NCI-H526 (cell line): ENCODE measurements around the gene LCP2.
"Not testable (repeated sequence)": the region's sequence is repeated elsewhere in the genome, so short reads cannot be mapped to it uniquely, and the experiment has no call there.

Source experiments
- DNase-seq, 2 experiments: peaks; one replicate each; lab custom pipeline; 2025; lab: John Stamatoyannopoulos, UW

LCP2 gene

GRCh38 chr5:170248172-170248930 lies 49.2 kb downstream of the LCP2 start:
- DNase-seq = no peak

GRCh38 chr5:170247363-170247762 lies 50.2 kb downstream of the LCP2 start:
- DNase-seq = no peak

GRCh38 chr5:170246126-170246870 lies 51.3 kb downstream of the LCP2 start:
- no peak for DNase-seq

- not testable (repeated sequence) for DNase-seq
These were observed 52.1 kb downstream of the LCP2 start for GRCh38 chr5:170245436-170245835.

- no peak for DNase-seq
These were observed 59.0 kb downstream of the LCP2 start for GRCh38 chr5:170238456-170239196.

GRCh38 chr5:170235876-170236864 lies 61.4 kb downstream of the LCP2 start:
- DNase-seq = peak; percentile 70 to 73

- DNase-seq = no peak
These were observed 64.2 kb downstream of the LCP2 start for GRCh38 chr5:170233358-170233892.

GRCh38 chr5:170232786-170233185 lies 64.8 kb downstream of the LCP2 start, which contains the start of gene C5orf58:
TSS of gene C5orf58 (plus strand) at chr5:170232985. CDS start at chr5:170234977, 1,992 bp downstream.
- no peak for DNase-seq

GRCh38 chr5:170228762-170229435 lies 68.7 kb downstream of the LCP2 start:
- DNase-seq = no peak

GRCh38 chr5:170226661-170227060 lies 70.9 kb downstream of the LCP2 start:
- peak; percentile 34 to 69 for DNase-seq

GRCh38 chr5:170226129-170226615 lies 71.4 kb downstream of the LCP2 start:
- peak; percentile 42 to 43 for DNase-seq

- DNase-seq = peak; percentile 72 to 88
These were observed 72.0 kb downstream of the LCP2 start for GRCh38 chr5:170225326-170226128.

- DNase-seq = no peak
These were observed 73.7 kb downstream of the LCP2 start for GRCh38 chr5:170223906-170224305.

- no peak for DNase-seq
These were observed 74.2 kb downstream of the LCP2 start for GRCh38 chr5:170223360-170223759.

GRCh38 chr5:170221327-170221741 lies 76.2 kb downstream of the LCP2 start:
- peak; percentile 59 to 82 for DNase-seq

GRCh38 chr5:170220191-170220590 lies 77.4 kb downstream of the LCP2 start:
- DNase-seq = peak; percentile 63 to 75

GRCh38 chr5:170219615-170220014 lies 78.0 kb downstream of the LCP2 start:
- no peak for DNase-seq

GRCh38 chr5:170218726-170219125 lies 78.9 kb downstream of the LCP2 start:
- DNase-seq = no peak

GRCh38 chr5:170217831-170218230 lies 79.7 kb downstream of the LCP2 start:
- DNase-seq = no peak
